GM19372 (cell line): ENCODE measurements around the gene RPS3.
"Not testable (repeated sequence)": the region's sequence is repeated elsewhere in the genome, so short reads cannot be mapped to it uniquely, and the experiment has no call there.

ENCODE experiments used
- ATAC-seq: cut with Tn5 transposase; IDR thresholded peaks from one replicate; pipeline ENCODE4 v1.9.1; 2021; ENCODE audit warnings: mild to moderate bottlenecking, low read depth, moderate library complexity; ENCODE audit not compliant: unreplicated experiment

Gene RPS3

GRCh38 chr11:75409971-75410370 lies 10.7 kb downstream of the RPS3 start:
- not testable (repeated sequence) for ATAC-seq

- ATAC-seq = not testable (repeated sequence)
Measured at GRCh38 chr11:75413146-75413545, 13.8 kb downstream of the RPS3 start.

GRCh38 chr11:75413864-75414263 lies 14.5 kb downstream of the RPS3 start:
- no peak for ATAC-seq

- ATAC-seq = no peak
Measured at GRCh38 chr11:75420224-75421034, 21.1 kb downstream of the RPS3 start.

- no peak for ATAC-seq
Measured at GRCh38 chr11:75421035-75421602, 21.8 kb downstream of the RPS3 start.

- ATAC-seq = no peak
Measured at GRCh38 chr11:75421902-75422247, 22.6 kb downstream of the RPS3 start.

GRCh38 chr11:75422248-75423231 lies 23.2 kb downstream of the RPS3 start:
- no peak for ATAC-seq

- no peak for ATAC-seq
Measured at GRCh38 chr11:75423721-75424120, 24.4 kb downstream of the RPS3 start.

- ATAC-seq = no peak
Measured at GRCh38 chr11:75424396-75424795, 25.1 kb downstream of the RPS3 start.

GRCh38 chr11:75425422-75425821 lies 26.1 kb downstream of the RPS3 start:
- ATAC-seq = no peak

GRCh38 chr11:75426720-75427086 lies 27.4 kb downstream of the RPS3 start:
- ATAC-seq = no peak

- no peak for ATAC-seq
Measured at GRCh38 chr11:75427181-75427580, 27.9 kb downstream of the RPS3 start.

- no peak for ATAC-seq
Measured at GRCh38 chr11:75428281-75428724, 29.0 kb downstream of the RPS3 start.

GRCh38 chr11:75428989-75429640 lies 29.8 kb downstream of the RPS3 start:
- no peak for ATAC-seq

- ATAC-seq = no peak
Measured at GRCh38 chr11:75429641-75429901, 30.3 kb downstream of the RPS3 start.

GRCh38 chr11:75429902-75430713 lies 30.8 kb downstream of the RPS3 start:
- no peak for ATAC-seq

- no peak for ATAC-seq
Measured at GRCh38 chr11:75430714-75431532, 31.6 kb downstream of the RPS3 start.

GRCh38 chr11:75431533-75432525 lies 32.5 kb downstream of the RPS3 start:
- ATAC-seq = no peak
